ENCODE data around the gene PEMT. TPM values are rescaled to one million over a fixed set of nuclear protein-coding genes. Genes with fewer than 3 reads are reported as not detected.

The PEMT gene
- total and polyA plus RNA-seq, 12 donors: 19.7 to 141 (median 65.3) TPM

GRCh38 chr17:17497065-17497844 lies 94.3 kb downstream of the PEMT start:
- intact Hi-C loops (cut with DNase I): loop anchor here (2.0 to 5.0 kb wide), 2 partner anchors 144 to 145 kb away; no protein-coding TSS in a partner anchor
- H3K36me3 ChIP-seq (replicated peaks in 1 of 2): peaks cover 0 to 3% of the 10 kb centered on the region in 2 donors
- TF ChIP-seq CTCF (IDR thresholded peaks at IDR 0.05): peak in 1 of 6 experiments; percentile 11
- TF ChIP-seq POLR2A (IDR thresholded peaks at IDR 0.05): no peak
- DNase-seq: no peak
- H3K4me3 ChIP-seq: peak overlapping the region in 1 of 4 donors; percentile 58
- peak overlapping the region in 2 of 5 donors; percentile 78 to 91 for H3K27ac ChIP-seq
- peaks cover 9 to 31% of the 10 kb centered on the region in 2 donors for H3K4me1 ChIP-seq (replicated peaks in 1 of 2)
- H3K27me3 ChIP-seq: no peaks in the 10 kb centered on the region
- H3K9me3 ChIP-seq (replicated peaks in 1 of 3): no peaks in the 10 kb centered on the region
- WGBS, 4 donors: 32 to 53% (median 41%) methylated on average over 10 to 19 of the region's 19 CpGs

- Histone ChIP-seq H3K9me3 (replicated peaks in 1 of 3) (no peaks in the 10 kb centered on the region), H3K27me3 (no peaks in the 10 kb centered on the region), H3K27ac (peak within 1 kb of the TSS; percentile 33 to 91 (median 78)), H3K4me1 (replicated peaks in 1 of 2) (peaks cover 9 to 31% of the 10 kb centered on the region in 2 donors), H3K36me3 (replicated peaks in 1 of 2) (peaks cover 0 to 12% of the 10 kb centered on the region in 2 donors), H3K4me3 (peak within 1 kb of the TSS in 2 of 4 donors; percentile 29 to 58)
- intact Hi-C loops (cut with DNase I): loop anchor here (2.0 to 5.0 kb wide), 2 partner anchors 144 kb away; no protein-coding TSS in a partner anchor
- 0 to 1% (median 1%) methylated on average over 28 to 93 of the region's 93 CpGs for WGBS, 4 donors
- peak; percentile 99 for TF ChIP-seq POLR2A (IDR thresholded peaks at IDR 0.05)
- peak; percentile 51 to 99 (median 80) for TF ChIP-seq CTCF (IDR thresholded peaks at IDR 0.05)
- peak; percentile 90 to 96 (median 93) for DNase-seq
These were observed 95.1 kb downstream of the PEMT start, which contains the start of gene RASD1 for GRCh38 chr17:17496189-17497064. RASD1 (minus strand) TSS chr17:17496395; CDS start chr17:17496181, 214 bp downstream.

- Histone ChIP-seq H3K4me3 (peak overlapping the region in 2 of 4 donors; percentile 29 to 58), H3K27me3 (no peaks in the 10 kb centered on the region), H3K4me1 (replicated peaks in 1 of 2) (peaks cover 9 to 31% of the 10 kb centered on the region in 2 donors), H3K27ac (peak overlapping the region; percentile 33 to 91 (median 59)), H3K36me3 (replicated peaks in 1 of 2) (peaks cover 0 to 16% of the 10 kb centered on the region in 2 donors), H3K9me3 (replicated peaks in 1 of 3) (no peaks in the 10 kb centered on the region)
- DNase-seq: peak in 5 of 7 donors; percentile 12 to 47 (median 38)
- no peak for TF ChIP-seq CTCF (IDR thresholded peaks at IDR 0.05)
- no peak for TF ChIP-seq POLR2A (IDR thresholded peaks at IDR 0.05)
- WGBS, 4 donors: 0 to 4% (median 2%) methylated on average over 5 to 65 of the region's 65 CpGs
- intact Hi-C loops (cut with DNase I): loop anchor here (2.0 to 5.0 kb wide), 4 partner anchors 19 to 145 kb away; partner anchors contain the start of gene MED9 (in 1 of the 2)
These were observed 95.8 kb downstream of the PEMT start for GRCh38 chr17:17495536-17496188.

Measured in adrenal gland (tissue), 12 donors.